Activated CD4-positive, CD25-positive, alpha-beta regulatory T cell treated with anti-CD3 and anti-CD28 coated beads, Interleukin-2, amount 50 U/mL, for 72 hours (primary cell): ENCODE data around the gene MUC12.

Source experiments
- DNase-seq: peaks from one replicate; pipeline ENCODE4 v3.0.0; 2021

MUC12 gene

DNA sequence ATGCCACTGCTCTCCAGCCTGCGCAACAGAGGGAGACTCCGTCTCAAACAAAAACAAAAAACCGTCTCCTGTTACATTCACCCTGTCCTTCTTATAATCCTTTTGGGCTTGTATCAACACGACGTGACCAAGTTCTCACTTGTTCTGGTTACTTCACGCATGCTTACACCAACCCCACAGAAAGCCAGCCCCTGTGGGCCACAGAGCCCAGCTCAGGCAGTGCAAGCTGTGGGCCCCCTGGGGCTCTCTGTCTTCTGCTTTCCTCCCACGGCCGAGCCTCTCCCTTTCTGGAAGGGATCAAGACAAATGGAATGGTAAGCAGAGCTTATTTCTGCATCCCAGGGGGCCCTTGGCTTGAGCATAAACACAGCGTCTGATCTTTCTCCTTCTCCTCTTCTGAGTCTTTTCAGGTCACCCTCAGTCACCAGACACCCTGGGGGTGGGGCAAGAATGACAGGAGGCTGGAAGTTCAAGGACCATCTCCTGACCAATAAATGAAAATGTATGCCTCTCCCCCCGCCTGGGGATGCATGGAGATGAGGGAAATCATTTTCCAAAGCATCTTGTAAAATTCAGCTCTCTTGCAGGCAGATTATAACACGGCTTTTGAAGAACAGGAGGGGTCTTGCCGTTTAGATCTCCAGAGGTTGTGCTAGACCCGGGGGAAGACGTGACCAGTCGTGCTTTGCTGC is 96.9 kb downstream of the MUC12 start:
- DNase-seq, result no peak

DNA sequence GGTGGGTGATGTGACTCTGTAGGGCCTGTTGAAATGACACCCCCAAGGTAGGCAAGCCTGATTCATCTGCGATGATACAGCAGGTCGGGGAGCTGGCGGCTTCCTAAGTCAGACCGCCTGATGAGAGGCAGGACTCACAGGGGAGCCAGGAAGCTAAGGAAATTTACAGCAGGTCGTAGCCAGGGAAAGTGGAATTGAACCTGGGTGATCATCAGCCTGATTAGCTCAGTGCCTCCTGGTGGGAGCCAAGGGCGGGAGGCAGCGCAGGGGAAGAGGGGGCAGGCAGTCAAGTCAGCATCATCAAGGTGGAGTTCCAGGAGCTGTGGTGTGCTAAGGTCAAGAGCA is 97.4 kb downstream of the MUC12 start:
- DNase-seq, result no peak

DNA sequence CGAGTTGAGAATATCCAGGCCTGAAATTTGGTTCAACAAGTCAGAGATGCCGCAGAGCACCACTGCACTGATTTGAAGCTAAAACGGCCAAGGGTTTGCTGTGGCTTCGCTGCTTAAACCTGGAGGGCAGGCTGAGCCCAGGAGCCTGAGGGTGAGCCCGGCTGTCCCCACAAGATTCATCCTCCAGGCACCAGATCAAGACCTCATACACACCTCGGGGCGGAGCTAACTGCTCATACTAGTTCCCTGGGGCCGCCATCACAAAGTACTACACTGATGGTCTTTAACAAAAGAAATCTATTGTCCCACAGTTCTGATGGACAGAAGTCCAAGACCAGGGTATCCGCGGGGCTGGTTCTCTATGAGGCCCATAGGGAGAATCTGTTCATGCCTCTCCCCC is 99.0 kb downstream of the MUC12 start:
- DNase-seq, result no peak
